ENCODE results near the gene HEXIM1.

GRCh38 chr17:45098869-45099616 lies 49.2 kb upstream of the HEXIM1 start:
- TF ChIP-seq POLR2A (IDR thresholded peaks at IDR 0.05) (no peak), POLR2AphosphoS5 (IDR thresholded peaks at IDR 0.05) (peak; percentile 15 to 56 (median 34))
- TF ChIP-seq, protein P1, sequence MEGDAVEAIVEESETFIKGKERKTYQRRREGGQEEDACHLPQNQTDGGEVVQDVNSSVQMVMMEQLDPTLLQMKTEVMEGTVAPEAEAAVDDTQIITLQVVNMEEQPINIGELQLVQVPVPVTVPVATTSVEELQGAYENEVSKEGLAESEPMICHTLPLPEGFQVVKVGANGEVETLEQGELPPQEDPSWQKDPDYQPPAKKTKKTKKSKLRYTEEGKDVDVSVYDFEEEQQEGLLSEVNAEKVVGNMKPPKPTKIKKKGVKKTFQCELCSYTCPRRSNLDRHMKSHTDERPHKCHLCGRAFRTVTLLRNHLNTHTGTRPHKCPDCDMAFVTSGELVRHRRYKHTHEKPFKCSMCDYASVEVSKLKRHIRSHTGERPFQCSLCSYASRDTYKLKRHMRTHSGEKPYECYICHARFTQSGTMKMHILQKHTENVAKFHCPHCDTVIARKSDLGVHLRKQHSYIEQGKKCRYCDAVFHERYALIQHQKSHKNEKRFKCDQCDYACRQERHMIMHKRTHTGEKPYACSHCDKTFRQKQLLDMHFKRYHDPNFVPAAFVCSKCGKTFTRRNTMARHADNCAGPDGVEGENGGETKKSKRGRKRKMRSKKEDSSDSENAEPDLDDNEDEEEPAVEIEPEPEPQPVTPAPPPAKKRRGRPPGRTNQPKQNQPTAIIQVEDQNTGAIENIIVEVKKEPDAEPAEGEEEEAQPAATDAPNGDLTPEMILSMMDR (IDR thresholded peaks at IDR 0.05 in 8 of 11, conservative IDR thresholded peaks at IDR 0.05 in 3 of 11), result peak; percentile 52 to 92 (median 81)
